H1 (cell line): ENCODE results near the gene CHRNA4.

Experiments used
- CTCF ChIP-seq, 3 experiments: IDR thresholded peaks; 1 replicate in 2 of 3; 2 replicates in 1 of 3; pipeline versions ENCODE4 v1.5.1 to v1.6.1; 2011; ENCODE audit warnings: low read length in 3 of 3, mild to moderate bottlenecking in 3 of 3, inconsistent platforms in 2 of 3, low read depth in 1 of 3, moderate library complexity in 1 of 3; ENCODE audit not compliant: insufficient read depth in 1 of 3; ENCODE audit errors: control extremely low read depth in 1 of 3
- SP1 ChIP-seq: IDR thresholded peaks from 2 replicates; pipeline ENCODE4 v1.6.1; 2011; ENCODE audit warnings: low read depth, low read length
- TCF12 ChIP-seq: IDR thresholded peaks from 2 replicates; pipeline ENCODE4 v1.6.1; 2011; ENCODE audit warnings: low read depth, mild to moderate bottlenecking, low read length

GRCh38 chr20:63297796-63298572, 63.2 kb downstream of the CHRNA4 start:
- TF ChIP-seq SP1 (no peak), TCF12 (no peak), CTCF (IDR thresholded peaks at IDR 0.05; ENCODE audit: control extremely low read depth in 1 of 3, insufficient read depth in 1 of 3, low read depth in 1 of 3, low read length in 3 of 3) (no peak)
